ENCODE results near the gene JAK3. TPM values are rescaled to one million over a fixed set of nuclear protein-coding genes. Genes with fewer than 3 reads are reported as not detected.

JAK3 gene
- polyA plus RNA-seq, 1 experiment: 6.1 TPM

GRCh38 chr19:17871032-17871877, 23.5 kb upstream of the JAK3 start:
- Histone ChIP-seq H3K4me3 (ENCODE audit: low read depth, low read length) (no peak overlapping the region), H3K27me3 (ENCODE audit: control insufficient read depth, insufficient read depth, low read length) (peaks cover 28% of the 10 kb centered on the region), H3K36me3 (ENCODE audit: control insufficient read depth, insufficient read depth, low read length) (no peaks in the 10 kb centered on the region)
- ChIA-PET POLR2A (no interaction called here), CTCF (interaction anchor here (0.6 to 6.9 kb wide), 12 partner anchors 12 to 126 kb away, joined by 3 to 111 read pairs (median 4); partner anchors contain the start of gene CCDC124)
- no peak for DNase-seq (ENCODE audit: low read depth)
- TF ChIP-seq, protein P1, sequence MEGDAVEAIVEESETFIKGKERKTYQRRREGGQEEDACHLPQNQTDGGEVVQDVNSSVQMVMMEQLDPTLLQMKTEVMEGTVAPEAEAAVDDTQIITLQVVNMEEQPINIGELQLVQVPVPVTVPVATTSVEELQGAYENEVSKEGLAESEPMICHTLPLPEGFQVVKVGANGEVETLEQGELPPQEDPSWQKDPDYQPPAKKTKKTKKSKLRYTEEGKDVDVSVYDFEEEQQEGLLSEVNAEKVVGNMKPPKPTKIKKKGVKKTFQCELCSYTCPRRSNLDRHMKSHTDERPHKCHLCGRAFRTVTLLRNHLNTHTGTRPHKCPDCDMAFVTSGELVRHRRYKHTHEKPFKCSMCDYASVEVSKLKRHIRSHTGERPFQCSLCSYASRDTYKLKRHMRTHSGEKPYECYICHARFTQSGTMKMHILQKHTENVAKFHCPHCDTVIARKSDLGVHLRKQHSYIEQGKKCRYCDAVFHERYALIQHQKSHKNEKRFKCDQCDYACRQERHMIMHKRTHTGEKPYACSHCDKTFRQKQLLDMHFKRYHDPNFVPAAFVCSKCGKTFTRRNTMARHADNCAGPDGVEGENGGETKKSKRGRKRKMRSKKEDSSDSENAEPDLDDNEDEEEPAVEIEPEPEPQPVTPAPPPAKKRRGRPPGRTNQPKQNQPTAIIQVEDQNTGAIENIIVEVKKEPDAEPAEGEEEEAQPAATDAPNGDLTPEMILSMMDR (IDR thresholded peaks at IDR 0.05; ENCODE audit: insufficient read depth, low read depth, low read length): no peak

DNA sequence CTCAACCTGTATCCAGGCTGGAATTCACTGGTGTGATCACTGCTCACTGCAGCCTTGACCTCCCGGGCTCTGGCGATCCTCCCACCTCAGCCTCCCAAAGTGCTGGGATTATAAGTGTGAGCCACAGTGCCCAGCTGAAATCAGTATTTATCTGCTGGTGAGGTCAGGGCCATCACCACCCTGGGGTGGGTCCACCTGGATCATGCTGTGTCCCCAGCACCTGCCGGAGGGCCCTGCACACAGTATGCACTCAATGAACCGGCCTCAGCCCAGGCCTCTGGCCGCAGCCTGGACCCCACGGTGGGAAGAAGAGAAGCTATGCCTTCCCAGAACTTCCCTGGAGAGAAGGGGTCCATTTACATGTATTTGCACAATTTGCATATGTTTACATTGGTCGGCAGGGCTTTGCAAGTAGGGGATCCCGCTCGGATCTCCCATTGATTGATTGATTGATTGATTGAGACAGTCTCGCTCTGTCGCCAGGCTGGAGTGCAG, 21.4 kb upstream of the JAK3 start:
- H3K27me3 ChIP-seq (ENCODE audit: control insufficient read depth, insufficient read depth, low read length): peaks cover 28% of the 10 kb centered on the region
- no peak overlapping the region for H3K4me3 ChIP-seq (ENCODE audit: low read depth, low read length)
- ChIA-PET CTCF (interaction anchor here (0.9 to 6.9 kb wide), 4 partner anchors 63 to 128 kb away, joined by 3 to 111 read pairs (median 13); partner anchors contain the start of gene CCDC124), POLR2A (no interaction called here)
- DNase-seq (ENCODE audit: low read depth): no peak
- H3K36me3 ChIP-seq (ENCODE audit: control insufficient read depth, insufficient read depth, low read length): peaks cover 1% of the 10 kb centered on the region; the same call in 1 of the 2 replicates
- TF ChIP-seq, protein P1 (IDR thresholded peaks at IDR 0.05; ENCODE audit: insufficient read depth, low read depth, low read length): no peak

- TF ChIP-seq, protein P1 (IDR thresholded peaks at IDR 0.05; ENCODE audit: insufficient read depth, low read depth, low read length): no peak
- ChIA-PET CTCF (interaction anchor here (1.5 to 6.9 kb wide), 2 partner anchors 63 to 128 kb away, joined by 9 to 111 read pairs; partner anchors contain the start of gene CCDC124), POLR2A (no interaction called here)
- DNase-seq (ENCODE audit: low read depth): no peak
- peaks cover 6% of the 10 kb centered on the region for H3K36me3 ChIP-seq (ENCODE audit: control insufficient read depth, insufficient read depth, low read length)
- no peak overlapping the region for H3K4me3 ChIP-seq (ENCODE audit: low read depth, low read length)
- H3K27me3 ChIP-seq (ENCODE audit: control insufficient read depth, insufficient read depth, low read length): peaks cover 26% of the 10 kb centered on the region
Observed at GRCh38 chr19:17868669-17869068, 20.9 kb upstream of the JAK3 start.

DNA sequence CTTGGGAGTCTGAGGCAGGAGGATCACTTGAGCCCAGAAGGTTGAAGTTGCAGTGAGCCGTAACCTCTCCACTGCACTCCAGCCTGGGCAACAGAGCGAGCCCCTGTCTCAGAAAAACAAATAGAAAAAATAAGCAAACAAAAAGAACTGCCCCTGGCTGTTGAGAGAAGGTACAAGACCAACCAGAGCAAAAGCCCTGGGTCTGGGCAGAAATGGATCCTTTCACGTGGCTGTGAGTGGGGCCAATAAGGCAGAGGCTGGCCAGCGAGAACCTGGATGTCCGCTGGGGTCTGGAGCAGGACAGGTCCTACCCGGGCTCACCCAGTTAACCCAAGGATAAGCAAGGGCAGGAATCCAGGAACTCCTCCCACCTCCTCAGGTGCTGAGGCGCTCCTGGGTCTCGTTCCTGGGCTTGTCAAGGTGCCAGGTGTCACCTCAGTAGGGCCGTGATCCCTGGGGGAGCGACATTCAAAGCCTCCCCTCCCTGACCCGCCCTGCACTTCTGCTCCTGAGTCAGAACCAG, 19.2 kb upstream of the JAK3 start:
- TF ChIP-seq, protein P1 (IDR thresholded peaks at IDR 0.05; ENCODE audit: insufficient read depth, low read depth, low read length): no peak
- POLR2A ChIA-PET: no interaction called here
- DNase-seq (ENCODE audit: low read depth): no peak
- Histone ChIP-seq H3K36me3 (ENCODE audit: control insufficient read depth, insufficient read depth, low read length) (peaks cover 19% of the 10 kb centered on the region), H3K27me3 (ENCODE audit: control insufficient read depth, insufficient read depth, low read length) (peaks cover 18% of the 10 kb centered on the region), H3K4me3 (ENCODE audit: low read depth, low read length) (no peak overlapping the region)
- CTCF ChIA-PET: interaction anchor here (1.8 to 6.9 kb wide), 3 partner anchors 11 to 71 kb away, joined by 7 to 111 read pairs (median 12); partner anchors contain the start of gene CCDC124
